Pulmonary artery endothelial cell (primary cell): ENCODE results near the gene FBLN5. TPM values are rescaled to one million over a fixed set of nuclear protein-coding genes. Genes with fewer than 3 reads are reported as not detected.
"Not testable (repeated sequence)": the region's sequence is repeated elsewhere in the genome, so short reads cannot be mapped to it uniquely, and the experiment has no call there.

Experiments used
- DNase-seq: peaks from one replicate; pipeline ENCODE4 v3.0.0-alpha.2; 2011; ENCODE audit warnings: low read depth, low spot score
- total RNA-seq: library from RNA; depleted of rRNA; stranded (reverse); fragments of >200 nt; gene quantifications from 2 replicates; pipeline ENCODE4 v1.2.3, GENCODE V29; 2014

The FBLN5 gene
- total RNA-seq, 1 donor from 2014 or later = 2.5 TPM

DNA sequence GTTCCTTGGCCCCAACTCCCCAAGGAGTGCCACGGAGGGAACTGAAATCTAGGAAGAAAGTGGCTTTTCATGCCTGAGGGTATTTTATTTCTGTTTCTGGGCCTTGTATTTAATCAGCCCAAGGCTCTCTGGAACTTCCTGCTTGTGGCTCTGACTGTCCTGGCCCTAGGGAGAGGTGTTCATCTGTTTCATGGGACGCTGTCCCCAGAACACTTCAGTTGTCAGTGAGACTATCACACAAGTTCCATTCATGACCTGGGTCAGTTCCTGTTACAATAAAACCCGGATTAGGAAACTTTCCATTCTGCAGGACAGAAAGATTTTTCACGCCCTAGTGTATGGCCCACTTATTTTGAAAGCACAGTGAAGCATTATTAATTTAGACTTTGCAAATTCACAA is 61.7 kb downstream of the FBLN5 start:
- no peak for DNase-seq

DNA sequence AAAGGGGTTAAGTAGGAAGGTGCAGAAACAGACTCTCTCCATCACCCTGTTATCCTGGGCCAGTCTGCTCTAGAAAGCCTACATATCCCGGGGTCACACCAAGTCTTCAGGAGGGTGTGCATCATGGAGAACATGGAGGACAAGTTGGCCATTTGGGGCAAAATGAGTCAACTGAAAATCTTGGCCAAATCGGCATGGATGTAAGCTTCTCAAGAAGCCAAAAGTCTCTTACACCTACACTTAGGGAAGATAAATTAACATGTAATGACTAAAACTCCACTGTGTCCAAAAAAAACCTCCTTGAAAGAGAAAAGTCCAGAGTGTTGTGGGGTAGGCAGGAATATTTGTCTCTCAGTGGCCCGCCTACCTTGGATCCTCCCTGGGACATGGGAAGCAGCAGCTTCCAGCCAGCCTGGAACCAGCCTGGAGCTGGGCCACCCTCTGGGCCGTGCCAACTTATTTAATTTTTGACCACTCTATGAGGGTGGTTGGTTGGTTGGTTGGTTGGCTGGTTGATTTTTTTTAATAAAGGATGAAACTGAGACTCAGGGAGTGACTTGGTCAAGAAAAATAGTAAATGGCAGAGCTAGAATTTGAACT is 62.3 kb downstream of the FBLN5 start:
- DNase-seq = no peak

DNA sequence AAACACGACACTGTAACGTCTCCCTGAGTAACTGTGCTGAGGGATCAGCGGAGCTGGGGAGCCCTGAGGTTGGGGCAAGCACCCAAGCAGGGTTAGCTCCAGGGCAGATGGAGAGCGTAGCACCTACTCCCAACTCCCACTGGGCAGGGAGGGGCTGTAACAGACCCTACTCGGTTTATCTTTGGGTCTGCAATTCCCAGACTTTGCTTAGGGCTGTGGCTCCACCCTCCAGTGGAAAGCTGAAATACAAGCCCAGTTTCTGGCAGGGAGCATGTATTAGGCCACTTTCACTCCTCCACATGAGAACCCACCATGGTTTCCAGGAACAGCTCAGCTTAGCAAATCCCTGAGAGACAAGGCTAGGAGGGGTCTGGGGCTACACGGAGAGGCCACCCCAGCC is 62.8 kb downstream of the FBLN5 start:
- DNase-seq = no peak

DNA sequence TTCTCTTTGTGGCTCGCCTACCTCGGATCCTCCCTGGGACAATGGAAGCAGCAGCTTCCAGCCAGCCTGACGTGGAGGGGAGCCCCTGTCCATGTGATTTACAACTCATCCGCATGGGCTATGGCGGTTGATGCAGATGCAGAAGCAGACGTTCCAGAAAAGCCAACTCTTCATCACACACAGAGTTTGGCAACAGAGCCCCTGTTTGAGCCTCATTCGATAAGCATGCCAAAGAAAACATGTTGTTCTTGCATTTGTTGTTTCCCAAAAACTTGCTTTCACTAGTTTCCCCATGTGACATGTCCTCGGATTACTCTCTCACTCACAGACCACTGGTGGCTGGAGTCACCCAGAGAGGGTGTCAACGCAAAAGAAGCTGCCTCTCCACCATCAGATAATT is 63.7 kb downstream of the FBLN5 start:
- DNase-seq = no peak

DNA sequence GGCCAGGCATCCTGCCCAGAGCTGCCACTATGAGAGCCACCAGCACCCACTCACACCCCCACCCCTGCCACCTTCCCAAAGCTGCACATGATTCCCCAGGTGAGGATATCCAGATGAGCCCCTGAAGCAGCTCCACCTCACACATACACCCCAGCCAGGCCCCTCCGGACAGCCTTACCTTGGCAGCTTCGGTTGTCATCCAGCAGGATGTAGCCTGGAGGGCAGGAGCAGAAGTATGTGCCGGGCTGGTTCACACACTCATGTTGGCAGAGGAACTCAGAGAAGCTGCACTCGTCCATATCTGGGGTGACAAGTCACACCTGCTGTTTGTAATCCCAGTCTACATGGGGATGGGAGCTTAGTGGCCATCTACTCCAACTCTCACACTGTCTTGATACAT is 64.7 kb downstream of the FBLN5 start:
- no peak for DNase-seq

DNA sequence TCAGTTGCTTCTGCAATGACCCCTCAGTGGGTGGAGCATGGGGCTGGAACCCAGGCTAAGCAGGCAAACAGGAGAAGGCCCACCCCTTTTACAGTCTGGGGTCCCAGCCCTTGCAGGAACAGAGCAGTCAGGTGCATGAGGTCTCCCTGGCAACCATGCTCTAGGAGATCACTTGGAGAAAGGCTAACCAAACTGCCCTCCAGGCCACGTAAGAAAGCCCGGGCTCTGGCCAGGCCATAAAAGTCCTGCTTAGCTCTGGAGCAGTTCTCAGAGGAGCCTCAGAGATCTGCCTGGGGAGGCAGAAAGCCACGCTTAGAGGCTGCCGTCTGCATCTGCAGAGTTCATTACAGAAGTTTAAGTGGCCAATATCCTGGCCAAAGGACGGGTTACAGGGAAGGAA is 65.1 kb downstream of the FBLN5 start:
- no peak for DNase-seq

DNA sequence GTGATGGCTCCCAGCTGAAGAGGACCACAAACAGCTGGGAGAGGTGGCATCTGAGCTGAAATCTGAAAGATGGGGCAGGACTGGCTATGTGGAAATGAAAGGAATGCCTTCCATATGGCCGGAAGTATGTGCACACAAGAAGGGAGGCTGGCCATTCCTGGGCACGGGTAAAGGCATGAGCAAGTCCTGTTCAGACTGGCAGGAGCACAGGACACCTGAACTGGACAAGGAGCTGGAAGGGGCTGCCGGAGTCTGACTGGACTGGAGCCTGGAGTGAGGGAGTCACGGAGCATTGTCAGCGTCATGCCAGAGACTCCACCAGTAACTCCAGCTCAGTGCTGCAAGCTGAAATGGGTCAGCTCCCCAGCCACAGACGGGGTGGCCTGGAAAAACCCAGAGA is 68.3 kb downstream of the FBLN5 start:
- DNase-seq = no peak

DNA sequence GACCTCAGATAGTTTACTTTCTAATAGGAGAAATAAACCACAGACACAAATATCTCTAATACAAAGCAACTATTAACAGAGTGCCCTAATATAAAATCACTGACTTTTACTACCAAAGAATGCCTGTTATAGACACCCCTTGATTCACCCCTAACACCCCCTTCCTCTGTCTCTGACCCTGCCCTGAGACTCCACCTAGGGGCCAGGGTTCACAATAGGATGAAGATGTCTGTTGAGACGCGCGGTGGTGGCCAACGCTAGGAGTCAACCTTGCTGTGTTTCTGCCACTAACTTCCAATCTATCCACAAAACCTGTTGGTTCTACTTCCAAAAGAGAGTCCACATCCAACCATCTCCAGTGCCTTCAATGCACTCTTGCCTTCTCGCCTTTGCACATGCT is 69.2 kb downstream of the FBLN5 start:
- DNase-seq = no peak

DNA sequence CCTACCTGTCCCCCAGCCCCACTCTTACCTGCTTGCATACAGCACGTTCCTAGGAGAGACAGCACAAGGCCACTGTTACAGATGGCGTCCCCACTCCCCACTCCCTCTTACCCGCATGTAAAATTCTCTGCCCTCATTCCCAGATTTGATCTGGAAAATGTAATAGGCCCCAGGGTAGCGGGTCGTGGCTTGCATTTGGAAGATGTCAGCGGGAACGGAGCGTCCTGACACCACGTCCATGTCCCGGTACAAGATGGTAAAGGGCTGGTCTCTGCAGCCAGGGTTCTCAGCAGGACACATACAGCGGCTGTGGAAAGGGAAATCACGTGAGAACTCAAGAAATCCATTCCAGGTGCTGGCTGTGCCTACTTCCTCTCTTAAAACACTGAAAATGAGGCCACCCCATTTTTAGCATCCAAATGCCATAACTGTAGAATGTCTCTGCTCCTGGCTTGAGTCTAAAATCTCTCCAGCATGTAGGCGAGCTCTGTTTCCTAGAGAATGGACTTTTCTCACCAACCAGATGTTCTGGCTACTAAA is 70.0 kb downstream of the FBLN5 start:
- DNase-seq = no peak

DNA sequence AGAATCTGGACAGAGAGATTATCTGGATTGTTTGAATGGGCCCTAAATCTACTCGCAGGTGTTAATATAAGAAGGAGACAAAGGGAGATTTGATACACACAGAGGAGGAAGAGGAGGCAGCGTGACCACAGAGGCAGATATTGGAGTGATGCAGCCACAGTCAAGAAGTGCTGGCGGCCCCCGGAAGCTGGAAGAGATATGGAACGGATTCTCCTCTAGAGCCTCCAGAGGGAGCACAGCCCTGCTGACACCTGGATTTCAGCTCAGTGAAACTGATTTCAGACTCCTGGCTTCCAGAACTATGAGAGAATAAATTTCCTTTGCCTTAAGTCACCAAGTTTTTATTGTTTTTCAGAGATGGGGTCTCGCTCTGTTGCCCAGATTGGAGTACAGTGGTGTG is 71.0 kb downstream of the FBLN5 start:
- DNase-seq = no peak

DNA sequence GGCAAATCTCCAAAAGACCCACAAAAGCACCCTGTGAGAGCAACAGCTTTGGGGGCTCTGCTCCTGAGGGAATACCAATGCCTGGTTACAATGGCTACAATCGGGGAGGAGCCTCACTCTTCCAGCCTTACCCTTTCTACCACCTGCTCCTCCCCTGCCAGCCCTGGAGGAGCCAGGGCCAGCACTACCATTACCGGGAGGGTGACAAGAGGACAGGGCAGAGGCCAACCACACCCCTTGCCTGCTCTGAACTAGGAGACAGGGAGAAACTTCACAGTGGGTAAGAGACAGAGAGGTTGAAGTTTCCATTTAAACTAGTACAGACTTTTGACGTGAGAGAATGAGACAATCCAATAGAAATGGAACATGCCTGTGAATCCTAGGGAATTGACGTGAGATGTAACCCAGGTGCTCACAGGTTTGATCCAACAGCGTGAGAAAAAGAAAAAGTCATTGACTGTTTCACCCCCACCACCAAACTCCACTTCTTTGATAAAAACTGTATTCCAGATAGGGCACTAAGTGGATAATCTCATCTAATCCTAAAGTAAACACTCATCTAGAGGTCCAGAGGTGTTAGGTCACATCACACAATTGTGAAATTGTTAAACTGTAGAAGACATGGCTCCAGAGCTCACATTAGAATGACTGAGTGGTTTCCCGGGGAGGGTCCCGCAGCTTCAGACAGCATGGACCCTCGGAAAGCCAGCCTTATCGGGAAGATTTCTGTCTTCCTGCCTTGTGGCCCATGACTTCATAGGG is 71.8 kb downstream of the FBLN5 start:
- DNase-seq = no peak

DNA sequence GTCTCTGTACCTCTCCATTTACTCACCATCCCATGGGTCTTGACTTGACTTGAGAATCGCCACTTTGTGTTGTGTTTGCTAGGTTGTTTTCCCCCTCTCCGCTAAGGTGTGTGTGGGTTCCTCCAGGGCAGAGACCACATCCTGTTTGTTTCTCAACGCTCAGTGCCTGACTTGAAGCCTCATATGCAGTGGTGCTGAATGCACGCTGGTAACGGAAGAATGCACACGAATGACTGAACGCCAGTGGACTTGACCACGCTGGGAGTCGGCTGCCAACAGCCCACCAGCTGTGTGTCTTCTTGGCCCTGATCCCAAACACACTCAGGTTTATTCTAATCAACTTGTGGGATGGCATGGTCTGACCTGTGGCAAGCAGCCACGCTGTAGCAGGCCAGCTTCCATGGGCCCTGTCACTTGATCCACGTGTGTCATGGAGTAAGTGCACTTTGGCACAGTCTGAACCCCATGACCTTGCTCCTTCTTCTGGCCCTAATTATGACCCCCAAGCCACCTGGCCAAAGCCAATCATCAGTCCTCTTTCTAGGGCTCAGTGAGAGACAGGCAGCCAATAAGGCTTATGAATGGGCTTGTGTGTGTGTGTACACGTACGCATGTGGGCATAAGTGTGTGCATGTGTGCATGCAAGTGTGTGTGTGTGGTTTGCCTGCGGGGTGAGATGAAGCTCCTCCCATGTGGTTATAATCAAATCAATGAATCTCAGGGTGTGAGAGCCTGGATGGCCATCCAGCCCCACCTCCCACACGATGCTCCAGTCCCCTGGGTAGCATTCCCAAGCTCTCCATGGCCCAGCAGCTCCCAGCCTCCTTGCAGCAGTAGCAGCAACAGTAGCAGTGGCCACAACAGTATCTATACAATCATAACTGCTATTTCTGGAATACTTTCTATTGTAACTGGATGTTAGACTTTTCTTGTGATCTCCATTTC is 73.8 kb downstream of the FBLN5 start:
- no peak for DNase-seq

DNA sequence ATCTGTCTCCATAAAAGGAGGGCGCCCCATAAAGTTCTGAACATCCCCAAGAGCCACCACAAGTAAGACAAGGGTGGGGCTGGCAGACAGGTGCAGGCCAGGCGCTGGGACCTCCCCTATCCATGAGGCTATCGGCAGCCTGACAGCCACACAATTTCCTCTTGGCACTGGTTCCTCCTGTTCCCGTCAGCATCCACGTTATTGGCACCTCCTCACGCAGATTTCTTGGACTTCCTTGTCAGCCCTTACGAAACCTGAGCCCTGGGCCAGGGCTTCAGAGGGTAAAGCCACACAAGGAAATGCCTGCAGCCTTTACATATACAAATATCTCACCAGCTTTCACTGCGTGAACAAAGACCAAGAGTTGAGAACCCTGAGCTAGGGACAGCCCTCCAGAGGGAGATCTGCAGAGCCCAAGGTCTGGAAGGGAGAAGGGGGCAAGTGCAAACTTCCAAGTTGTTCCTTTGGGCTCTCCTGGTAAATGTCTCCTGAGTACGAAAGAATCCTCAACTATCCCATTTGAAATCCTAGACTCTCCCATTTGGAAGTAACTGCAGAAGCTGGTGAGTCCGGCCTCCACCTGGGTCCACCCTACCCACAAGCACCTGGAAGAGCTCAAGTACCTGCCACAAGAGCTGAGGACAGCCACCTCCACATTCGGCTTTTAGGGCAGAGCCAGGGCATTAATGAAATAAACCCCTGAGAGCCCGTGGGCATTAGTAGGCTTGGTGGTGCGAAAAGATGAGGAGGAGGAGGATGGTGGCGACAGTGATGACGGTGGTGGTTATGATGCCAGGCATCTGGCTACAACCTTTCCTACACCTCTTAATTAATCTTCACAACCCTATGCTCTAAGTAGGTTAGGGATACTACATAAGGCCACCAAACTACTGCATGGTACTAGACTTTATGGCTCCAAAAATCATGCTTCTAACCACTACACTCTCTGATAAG is 74.7 kb downstream of the FBLN5 start:
- peak; percentile 73 for DNase-seq

DNA sequence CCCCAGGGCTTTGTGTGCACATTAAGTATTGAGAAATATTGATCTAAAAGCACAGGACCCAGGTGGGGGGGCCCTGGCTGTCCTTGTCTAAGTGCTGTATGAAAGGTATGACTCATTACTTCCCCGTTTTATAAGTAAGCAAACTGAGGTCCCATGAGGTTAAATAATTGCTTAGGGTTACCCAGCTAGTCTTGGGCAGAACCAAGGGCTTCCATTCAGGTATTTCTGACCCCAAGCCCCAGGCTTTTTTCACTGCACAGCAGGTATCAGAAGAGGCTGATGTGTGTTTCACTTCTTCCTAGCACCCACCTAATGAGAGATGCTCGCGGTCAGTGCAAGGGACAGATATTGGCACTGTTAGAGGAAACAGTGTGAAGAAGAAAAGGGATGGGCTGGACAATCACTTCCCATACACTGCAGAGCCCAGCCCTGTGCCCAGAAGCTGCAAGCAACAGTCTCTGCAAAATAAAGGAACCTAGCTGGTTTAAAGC is 75.4 kb downstream of the FBLN5 start:
- no peak for DNase-seq

DNA sequence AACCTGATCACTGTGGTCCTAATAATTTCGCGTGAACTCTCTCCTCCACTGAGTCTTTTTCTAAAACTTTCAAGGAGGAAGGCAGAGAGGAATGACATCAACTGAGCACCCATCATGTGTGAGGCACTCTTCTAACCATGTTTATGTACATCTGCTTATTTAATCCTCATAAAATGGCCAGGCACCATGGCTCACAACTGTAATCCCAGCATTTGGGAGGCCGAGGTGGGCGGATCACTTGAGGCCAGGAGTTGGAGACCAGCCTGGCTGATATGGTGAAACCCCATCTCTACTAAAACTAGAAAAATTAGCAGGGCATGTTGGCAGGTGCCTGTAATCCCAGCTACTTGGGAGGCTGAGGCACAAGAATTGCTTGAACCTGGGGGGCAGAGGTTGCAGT is 76.1 kb downstream of the FBLN5 start:
- not testable (repeated sequence) for DNase-seq

DNA sequence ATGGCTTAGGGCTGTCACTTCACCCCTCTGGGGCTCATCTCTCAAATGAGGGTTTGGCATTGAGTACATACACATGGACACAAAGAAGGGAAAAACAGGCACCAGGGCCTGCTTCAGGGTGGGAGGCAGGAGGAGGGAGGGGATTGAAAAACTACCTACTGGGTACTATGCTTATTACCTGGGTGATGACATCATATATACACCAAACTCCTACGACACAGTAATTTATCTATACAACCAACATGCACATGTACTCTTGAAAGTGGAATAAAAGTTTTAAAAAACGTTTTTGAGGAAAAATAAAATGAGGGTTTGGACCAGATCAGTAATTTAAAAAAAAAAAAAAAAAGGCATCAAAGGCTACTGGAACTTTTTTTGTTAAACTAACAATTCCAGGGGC is 76.6 kb downstream of the FBLN5 start:
- DNase-seq = no peak

DNA sequence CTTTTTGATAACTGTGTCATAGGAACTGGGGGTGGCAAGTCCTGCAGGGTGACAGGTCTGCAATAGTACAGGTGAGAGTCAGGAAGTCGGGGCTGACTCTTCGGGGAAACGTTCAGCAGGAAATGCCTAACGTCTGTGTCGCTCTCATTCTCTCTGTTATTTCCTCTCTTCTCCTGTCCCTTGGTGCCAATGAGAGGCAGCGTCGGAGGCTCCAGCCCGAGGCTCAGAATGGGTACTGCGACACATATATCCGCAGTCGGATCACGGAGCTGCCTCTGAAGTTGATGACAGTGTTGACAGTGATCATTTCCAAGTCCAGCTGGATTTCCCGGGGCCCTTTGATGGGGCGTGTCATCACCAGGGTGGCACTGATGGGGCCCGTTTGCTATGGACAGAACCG is 77.5 kb downstream of the FBLN5 start:
- no peak for DNase-seq

DNA sequence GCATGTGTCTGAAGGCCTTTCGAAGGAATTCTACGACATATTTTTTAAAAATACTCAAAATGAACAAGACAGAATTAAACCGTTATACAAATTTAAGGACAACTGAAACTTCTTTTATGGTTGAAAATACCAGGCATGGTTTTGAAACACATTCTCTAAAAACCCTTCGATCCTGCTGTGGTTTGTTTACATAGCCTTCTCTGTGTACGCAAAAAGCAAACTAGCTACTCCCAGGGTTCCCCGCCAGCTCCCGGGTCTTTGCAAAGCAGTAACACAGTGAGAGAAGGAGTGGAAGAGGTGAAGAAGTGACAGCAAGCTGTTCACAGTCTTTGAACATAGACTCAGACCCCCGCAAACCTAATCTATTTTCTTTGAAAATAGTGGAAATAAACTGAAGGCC is 77.9 kb downstream of the FBLN5 start:
- DNase-seq = no peak

DNA sequence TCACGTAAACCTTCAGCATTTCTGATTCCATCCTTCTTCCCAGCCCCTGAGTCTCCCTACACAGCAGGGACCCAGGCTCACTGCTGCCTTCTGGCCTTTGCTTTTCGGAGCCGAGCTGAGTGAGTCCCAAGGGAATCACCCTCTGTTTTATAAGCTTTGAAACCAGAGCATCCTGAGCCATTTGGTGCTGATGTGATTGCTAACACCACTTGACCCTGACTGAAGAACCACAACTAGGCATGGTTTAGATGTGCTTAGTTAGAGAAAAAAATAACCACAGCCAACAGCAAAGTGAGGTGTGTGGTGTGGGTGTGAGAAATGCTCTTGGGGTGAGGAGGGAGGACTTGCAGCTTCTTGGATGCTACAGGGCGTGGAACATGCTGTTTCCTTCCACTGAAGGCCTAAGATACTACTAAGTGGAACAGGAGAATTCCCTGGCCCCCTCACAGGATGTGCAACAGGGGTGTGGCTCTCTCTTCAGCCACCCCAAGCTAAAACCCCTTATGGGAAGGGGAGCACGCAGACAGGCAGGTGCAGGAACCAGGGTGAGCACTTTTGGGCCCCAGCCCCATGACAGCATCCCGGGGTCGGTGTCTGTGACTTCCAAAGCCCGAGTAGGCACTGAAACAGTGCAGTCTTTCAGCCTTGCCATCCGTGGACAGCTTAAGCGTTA is 80.0 kb downstream of the FBLN5 start, which contains the start of gene TC2N:
Gene TC2N, minus strand, starts transcription at position 221 of the 673 bp plus-strand sequence. CDS start 53,767 bp downstream, outside the sequence.
- no peak for DNase-seq
